Smooth muscle cell (in vitro differentiated cells): Measurements from ENCODE around the gene DSCAML1. TPM values are rescaled to one million over a fixed set of nuclear protein-coding genes. Genes with fewer than 3 reads are reported as not detected.

ENCODE experiments used
- DNase-seq: peaks from one replicate; lab custom pipeline; 2025; ENCODE audit not compliant: unreplicated experiment; lab: John Stamatoyannopoulos, UW
- H2AFZ ChIP-seq: fragments of 200-600 bp; sonication (generic); 2 replicates; pipeline ENCODE4 v1.6.0; 2016; ENCODE audit warnings: antibody characterized with exemption, low read depth, mild to moderate bottlenecking
- H3F3A ChIP-seq: fragments of 200-600 bp; sonication (generic); 2 replicates; pipeline ENCODE4 v1.6.0; 2017; ENCODE audit warnings: antibody characterized with exemption, low read depth
- H3K27ac ChIP-seq: fragments of 200-600 bp; sonication (generic); 2 replicates; pipeline ENCODE4 v1.5.1; 2016; ENCODE audit warnings: low read depth, mild to moderate bottlenecking
- H3K27me3 ChIP-seq: fragments of 200-600 bp; sonication (generic); 2 replicates; pipeline ENCODE4 v1.6.1; 2016; ENCODE audit warnings: low read depth, mild to moderate bottlenecking
- H3K36me3 ChIP-seq: fragments of 200-600 bp; sonication (generic); 2 replicates; pipeline ENCODE4 v1.5.1; 2016; ENCODE audit warnings: low read depth
- H3K4me1 ChIP-seq: fragments of 200-600 bp; sonication (generic); 2 replicates; pipeline ENCODE4 v1.5.1; 2016; ENCODE audit warnings: low read depth
- H3K4me2 ChIP-seq: fragments of 200-600 bp; sonication (generic); 2 replicates; pipeline ENCODE4 v1.6.0; 2016; ENCODE audit warnings: mild to moderate bottlenecking
- H3K4me3 ChIP-seq: fragments of 200-600 bp; sonication (generic); 2 replicates; pipeline ENCODE4 v1.5.1; 2016; ENCODE audit warnings: mild to moderate bottlenecking
- H3K79me2 ChIP-seq: fragments of 200-600 bp; sonication (generic); 2 replicates; pipeline ENCODE4 v1.6.0; 2016; ENCODE audit warnings: low read depth, mild to moderate bottlenecking
- H3K9ac ChIP-seq: fragments of 200-600 bp; sonication (generic); 2 replicates; pipeline ENCODE4 v1.6.0; 2016; ENCODE audit warnings: low read depth
- H3K9me3 ChIP-seq: fragments of 200-600 bp; sonication (generic); replicated peaks from 2 replicates; pipeline ENCODE4 v1.5.1; 2016; ENCODE audit warnings: low read depth
- H4K20me1 ChIP-seq: fragments of 200-600 bp; sonication (generic); 2 replicates; pipeline ENCODE4 v1.6.0; 2016; ENCODE audit warnings: low read depth
- CTCF ChIP-seq: fragments of 200-600 bp; sonication (generic); IDR thresholded peaks from 2 replicates; pipeline ENCODE4 v1.5.1; 2017; ENCODE audit warnings: borderline replicate concordance, mild to moderate bottlenecking, antibody characterized with exemption; ENCODE audit not compliant: insufficient read depth, poor library complexity, severe bottlenecking
- WGBS: methylation state at CpG from one replicate; pipeline ENCODE4 v1.1.7; 2016; ENCODE audit warnings: low lambda C conversion rate; 5-methylcytosine and 5-hydroxymethylcytosine counted together
- polyA plus RNA-seq: library from polyadenylated mRNA; unstranded; fragments of >200 nt; fragmentation: Nextera tagmentation; extraction: Ambion mirVana; gene quantifications from 2 replicates; pipeline ENCODE4 v1.2.1, GENCODE V29; 2016
- total RNA-seq: library from RNA; depleted of rRNA; stranded (reverse); fragments of >200 nt; gene quantifications from 2 replicates; pipeline ENCODE4 v1.2.3, GENCODE V29; 2014

Gene DSCAML1
- total and polyA plus RNA-seq, 2 experiments from 2014 or later = 0.22 TPM; not detected in 1

- Histone ChIP-seq H3K27me3 (no peaks in the 10 kb centered on the region), H2AFZ (no peak overlapping the region), H3F3A (no peaks in the 10 kb centered on the region), H3K4me1 (no peaks in the 10 kb centered on the region), H3K9ac (no peak overlapping the region), H4K20me1 (no peaks in the 10 kb centered on the region), H3K36me3 (no peaks in the 10 kb centered on the region), H3K4me3 (no peak overlapping the region), H3K27ac (no peak overlapping the region), H3K4me2 (no peak overlapping the region), H3K9me3 (no peaks in the 10 kb centered on the region), H3K79me2 (no peaks in the 10 kb centered on the region)
- no peak for DNase-seq
- peak; percentile 43 for TF ChIP-seq CTCF
These were observed 175.8 kb downstream of the DSCAML1 start for GRCh38 chr11:117621226-117621625.

- Histone ChIP-seq H3K36me3 (no peaks in the 10 kb centered on the region), H3K4me1 (no peaks in the 10 kb centered on the region), H3F3A (no peaks in the 10 kb centered on the region), H3K79me2 (no peaks in the 10 kb centered on the region), H3K4me2 (no peak overlapping the region), H3K27ac (no peak overlapping the region), H3K4me3 (no peak overlapping the region), H2AFZ (no peak overlapping the region), H3K27me3 (no peaks in the 10 kb centered on the region), H3K9me3 (no peaks in the 10 kb centered on the region), H4K20me1 (no peaks in the 10 kb centered on the region), H3K9ac (no peak overlapping the region)
- 93% methylated on average over 1 of the region's 1 CpG for WGBS
- no peak for TF ChIP-seq CTCF
- no peak for DNase-seq
These were observed 176.4 kb downstream of the DSCAML1 start for GRCh38 chr11:117620659-117621058.

GRCh38 chr11:117620086-117620485 is 176.9 kb downstream of the DSCAML1 start:
- no peak for TF ChIP-seq CTCF
- Histone ChIP-seq H4K20me1 (no peaks in the 10 kb centered on the region), H3K4me3 (no peak overlapping the region), H3K9ac (no peak overlapping the region), H3K27ac (no peak overlapping the region), H3K79me2 (no peaks in the 10 kb centered on the region), H3K36me3 (no peaks in the 10 kb centered on the region), H3K27me3 (no peaks in the 10 kb centered on the region), H3K4me1 (no peaks in the 10 kb centered on the region), H3K4me2 (no peak overlapping the region), H3F3A (no peaks in the 10 kb centered on the region), H2AFZ (no peak overlapping the region), H3K9me3 (no peaks in the 10 kb centered on the region)
- no peak for DNase-seq
- 61% methylated on average over 4 of the region's 4 CpGs for WGBS

DNA sequence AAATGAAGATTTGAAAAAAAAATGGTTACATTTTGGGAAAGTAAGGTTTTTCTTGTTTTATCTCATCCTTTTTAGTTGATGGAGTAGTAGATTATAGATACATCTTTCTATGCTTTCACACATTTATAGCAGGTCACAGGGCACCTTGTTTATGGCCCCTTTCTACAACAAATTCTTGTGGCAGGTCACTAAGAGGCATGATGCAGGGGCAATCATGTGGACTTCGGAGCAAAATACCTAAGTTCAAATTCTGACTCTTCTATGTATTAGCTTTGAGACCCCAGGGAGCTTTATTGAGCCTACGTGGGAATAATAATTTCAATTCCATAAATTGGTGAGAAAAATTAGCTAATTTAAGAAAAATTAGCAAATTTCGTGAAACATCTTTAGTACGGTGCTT is 177.4 kb downstream of the DSCAML1 start:
- 92% methylated on average over 4 of the region's 4 CpGs for WGBS
- H3K27ac ChIP-seq = no peak overlapping the region
- H3K36me3 ChIP-seq = no peaks in the 10 kb centered on the region
- no peaks in the 10 kb centered on the region for H3K9me3 ChIP-seq
- no peaks in the 10 kb centered on the region for H3K79me2 ChIP-seq
- H3K4me2 ChIP-seq = no peak overlapping the region
- H3K9ac ChIP-seq = no peak overlapping the region
- no peak overlapping the region for H2AFZ ChIP-seq
- no peaks in the 10 kb centered on the region for H3F3A ChIP-seq
- no peak for DNase-seq
- peaks cover under 1% of the 10 kb centered on the region for H3K27me3 ChIP-seq
- H3K4me1 ChIP-seq = no peaks in the 10 kb centered on the region
- no peaks in the 10 kb centered on the region for H4K20me1 ChIP-seq
- no peak for TF ChIP-seq CTCF
- H3K4me3 ChIP-seq = no peak overlapping the region
